Osteocyte (in vitro differentiated cells): ENCODE data around the gene CDH26. TPM values are rescaled to one million over a fixed set of nuclear protein-coding genes. Genes with fewer than 3 reads are reported as not detected.
"Not testable (repeated sequence)": the region's sequence is repeated elsewhere in the genome, so short reads cannot be mapped to it uniquely, and the experiment has no call there.

Experiments
- DNase-seq: peaks from one replicate; pipeline ENCODE4 v3.0.0; 2021; ENCODE audit warnings: mixed read lengths; ENCODE audit not compliant: unreplicated experiment; ENCODE audit errors: extremely low spot score
- H3K27ac Mint-ChIP-seq: one replicate; pipeline ENCODE4 v1.8.0; 2021; ENCODE audit warnings: mild to moderate bottlenecking, mixed read lengths; ENCODE audit not compliant: unreplicated experiment
- H3K27me3 Mint-ChIP-seq: one replicate; pipeline ENCODE4 v1.8.0; 2021; ENCODE audit warnings: mixed read lengths; ENCODE audit not compliant: unreplicated experiment
- H3K36me3 Mint-ChIP-seq: one replicate; pipeline ENCODE4 v1.8.0; 2021; ENCODE audit warnings: mixed read lengths; ENCODE audit not compliant: unreplicated experiment
- H3K4me1 Mint-ChIP-seq: one replicate; pipeline ENCODE4 v1.8.0; 2021; ENCODE audit warnings: mixed read lengths; ENCODE audit not compliant: unreplicated experiment
- H3K4me3 Mint-ChIP-seq: one replicate; pipeline ENCODE4 v1.8.0; 2021; ENCODE audit warnings: mild to moderate bottlenecking, moderate library complexity, mixed read lengths; ENCODE audit not compliant: unreplicated experiment
- H3K9me3 Mint-ChIP-seq: one replicate; pipeline ENCODE4 v1.8.0; 2021; ENCODE audit warnings: mixed read lengths; ENCODE audit not compliant: unreplicated experiment
- total RNA-seq: library from RNA; stranded (reverse); gene quantifications from 2 replicates; pipeline ENCODE4 v1.2.1, GENCODE V29; 2021
- TF ChIP-seq, protein P1 (sequence below): fragments of 200-600 bp; sonication (generic); IDR thresholded peaks from 2 replicates; pipeline ENCODE4 v1.5.0; 2021; ENCODE audit warnings: antibody characterized with exemption, mild to moderate bottlenecking, moderate library complexity

Gene CDH26
- total RNA-seq, 1 donor from 2014 or later, result 0.46 TPM

DNA sequence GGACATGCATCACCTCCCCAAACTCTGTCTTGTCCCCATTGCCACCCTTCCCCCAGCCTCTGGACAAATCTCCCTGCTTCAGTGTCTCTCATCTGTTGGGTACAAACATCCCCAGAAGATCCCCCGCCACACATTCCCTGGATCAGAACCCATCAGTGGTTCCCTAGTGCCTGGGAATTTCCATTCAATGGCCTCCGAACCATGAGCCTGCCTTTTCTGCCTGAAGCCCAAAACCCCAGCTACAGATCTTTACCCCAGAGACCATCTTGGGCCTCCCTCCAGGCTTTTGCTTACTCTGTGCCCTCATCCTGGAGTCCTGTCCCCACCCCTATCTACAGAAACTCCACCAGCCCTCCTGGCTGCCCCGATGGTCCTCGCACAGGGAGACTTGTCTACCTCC lies 78.1 kb downstream of the CDH26 start:
- peak; percentile 66 for DNase-seq
- Mint-ChIP-seq H3K4me3 (no peak overlapping the region), H3K27me3 (no peaks in the 10 kb centered on the region), H3K27ac (no peak overlapping the region), H3K4me1 (peaks cover 4% of the 10 kb centered on the region), H3K36me3 (no peaks in the 10 kb centered on the region), H3K9me3 (no peaks in the 10 kb centered on the region)
- TF ChIP-seq, protein P1, sequence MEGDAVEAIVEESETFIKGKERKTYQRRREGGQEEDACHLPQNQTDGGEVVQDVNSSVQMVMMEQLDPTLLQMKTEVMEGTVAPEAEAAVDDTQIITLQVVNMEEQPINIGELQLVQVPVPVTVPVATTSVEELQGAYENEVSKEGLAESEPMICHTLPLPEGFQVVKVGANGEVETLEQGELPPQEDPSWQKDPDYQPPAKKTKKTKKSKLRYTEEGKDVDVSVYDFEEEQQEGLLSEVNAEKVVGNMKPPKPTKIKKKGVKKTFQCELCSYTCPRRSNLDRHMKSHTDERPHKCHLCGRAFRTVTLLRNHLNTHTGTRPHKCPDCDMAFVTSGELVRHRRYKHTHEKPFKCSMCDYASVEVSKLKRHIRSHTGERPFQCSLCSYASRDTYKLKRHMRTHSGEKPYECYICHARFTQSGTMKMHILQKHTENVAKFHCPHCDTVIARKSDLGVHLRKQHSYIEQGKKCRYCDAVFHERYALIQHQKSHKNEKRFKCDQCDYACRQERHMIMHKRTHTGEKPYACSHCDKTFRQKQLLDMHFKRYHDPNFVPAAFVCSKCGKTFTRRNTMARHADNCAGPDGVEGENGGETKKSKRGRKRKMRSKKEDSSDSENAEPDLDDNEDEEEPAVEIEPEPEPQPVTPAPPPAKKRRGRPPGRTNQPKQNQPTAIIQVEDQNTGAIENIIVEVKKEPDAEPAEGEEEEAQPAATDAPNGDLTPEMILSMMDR, result no peak

DNA sequence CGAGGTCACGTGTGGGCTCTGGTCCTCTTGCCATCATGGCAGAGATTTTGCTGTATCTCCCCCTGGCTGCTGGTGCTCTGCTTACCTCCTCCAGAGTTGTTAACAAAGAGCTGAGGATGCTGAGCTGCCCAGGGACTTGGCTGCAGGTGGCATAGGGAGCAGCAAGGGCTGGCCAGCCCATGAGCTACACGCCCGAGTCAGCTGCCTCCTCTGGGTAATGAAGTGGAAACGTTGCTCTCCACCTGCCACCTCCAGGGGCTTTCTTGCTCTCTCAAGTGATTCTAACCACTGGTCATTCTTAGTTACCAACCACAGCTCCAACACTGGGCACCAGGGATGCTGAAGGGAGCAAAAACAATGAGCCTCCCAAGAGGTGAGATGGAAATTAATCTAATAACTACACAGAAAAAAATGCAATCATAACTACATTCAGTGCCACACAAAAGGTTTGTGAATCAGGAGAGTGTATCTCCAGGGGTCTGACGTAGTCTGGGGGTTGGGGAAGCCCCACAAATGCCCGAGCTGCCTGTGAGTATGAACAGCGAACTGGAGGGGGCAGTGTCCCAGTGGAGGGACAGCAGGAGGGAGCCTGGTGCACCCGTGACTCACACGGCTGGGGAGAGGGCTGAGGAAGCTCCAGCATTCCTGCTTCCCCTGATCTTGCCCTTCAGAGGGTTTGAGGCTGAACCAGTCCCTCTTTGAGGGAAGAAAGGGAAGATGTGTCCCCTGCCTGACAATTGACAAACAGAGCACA lies 78.7 kb downstream of the CDH26 start:
- no peak overlapping the region for H3K4me3 Mint-ChIP-seq
- H3K36me3 Mint-ChIP-seq, result no peaks in the 10 kb centered on the region
- H3K27ac Mint-ChIP-seq, result no peak overlapping the region
- H3K27me3 Mint-ChIP-seq, result no peaks in the 10 kb centered on the region
- H3K4me1 Mint-ChIP-seq, result peaks cover 9% of the 10 kb centered on the region
- TF ChIP-seq, protein P1, result peak; percentile 33
- peak; percentile 72 for DNase-seq
- H3K9me3 Mint-ChIP-seq, result no peaks in the 10 kb centered on the region

DNA sequence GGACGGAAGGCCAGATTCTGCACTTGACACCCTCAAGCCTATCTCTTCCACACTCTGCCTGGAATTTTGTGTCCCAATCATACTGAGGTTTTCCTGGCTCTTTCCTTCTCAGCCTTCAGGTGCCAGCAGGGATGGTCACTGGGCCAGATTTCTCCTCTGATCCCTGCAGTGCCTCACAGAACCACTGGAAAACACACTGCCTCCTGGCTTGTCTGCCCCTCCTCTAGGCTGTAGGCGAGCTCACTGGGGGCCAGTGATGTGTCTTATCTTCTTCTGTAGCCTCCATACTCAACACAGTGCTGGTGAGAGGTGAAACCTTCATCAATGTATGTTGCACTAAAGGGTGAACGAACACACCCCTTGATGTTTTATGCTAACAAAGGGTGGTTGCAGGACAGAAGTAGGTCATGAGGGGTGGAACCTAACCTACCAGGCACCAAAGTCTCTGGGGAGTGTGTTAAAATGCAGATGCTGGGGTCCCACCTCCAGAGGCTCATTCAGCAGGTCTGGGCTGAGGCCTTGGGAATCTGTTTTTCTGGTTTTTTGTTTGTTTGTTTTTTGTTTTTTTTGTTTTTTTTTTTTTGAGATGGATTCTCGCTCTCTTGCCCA lies 80.3 kb downstream of the CDH26 start:
- no peak overlapping the region for H3K27ac Mint-ChIP-seq
- peaks cover 12% of the 10 kb centered on the region for H3K4me1 Mint-ChIP-seq
- TF ChIP-seq, protein P1, result no peak
- no peaks in the 10 kb centered on the region for H3K27me3 Mint-ChIP-seq
- H3K4me3 Mint-ChIP-seq, result no peak overlapping the region
- H3K36me3 Mint-ChIP-seq, result no peaks in the 10 kb centered on the region
- peaks cover under 1% of the 10 kb centered on the region for H3K9me3 Mint-ChIP-seq
- peak; percentile 44 for DNase-seq

DNA sequence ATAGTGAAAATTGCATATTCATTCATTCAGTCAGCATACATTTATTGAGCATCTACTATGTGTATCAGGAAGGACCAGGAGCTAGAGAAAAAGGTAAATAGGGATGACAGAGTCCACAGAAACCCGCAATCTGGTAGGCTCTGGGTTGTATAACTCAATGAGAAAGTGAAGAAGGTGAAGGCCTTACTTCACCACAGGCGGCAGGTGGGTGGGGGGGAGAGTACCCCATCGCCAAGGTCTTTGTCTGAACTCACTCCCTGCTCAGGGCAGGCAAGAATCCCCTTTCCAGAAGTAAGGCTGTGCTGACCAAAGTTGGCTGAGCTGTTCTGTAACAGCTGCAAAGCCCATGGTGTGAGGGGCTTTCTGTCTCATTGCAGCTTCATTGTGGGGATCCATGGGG lies 81.3 kb downstream of the CDH26 start:
- Mint-ChIP-seq H3K27me3 (no peaks in the 10 kb centered on the region), H3K4me1 (peaks cover 12% of the 10 kb centered on the region), H3K27ac (no peak overlapping the region), H3K4me3 (no peak overlapping the region), H3K36me3 (no peaks in the 10 kb centered on the region), H3K9me3 (peaks cover 9% of the 10 kb centered on the region)
- DNase-seq, result peak; percentile 46
- TF ChIP-seq, protein P1, result no peak

DNA sequence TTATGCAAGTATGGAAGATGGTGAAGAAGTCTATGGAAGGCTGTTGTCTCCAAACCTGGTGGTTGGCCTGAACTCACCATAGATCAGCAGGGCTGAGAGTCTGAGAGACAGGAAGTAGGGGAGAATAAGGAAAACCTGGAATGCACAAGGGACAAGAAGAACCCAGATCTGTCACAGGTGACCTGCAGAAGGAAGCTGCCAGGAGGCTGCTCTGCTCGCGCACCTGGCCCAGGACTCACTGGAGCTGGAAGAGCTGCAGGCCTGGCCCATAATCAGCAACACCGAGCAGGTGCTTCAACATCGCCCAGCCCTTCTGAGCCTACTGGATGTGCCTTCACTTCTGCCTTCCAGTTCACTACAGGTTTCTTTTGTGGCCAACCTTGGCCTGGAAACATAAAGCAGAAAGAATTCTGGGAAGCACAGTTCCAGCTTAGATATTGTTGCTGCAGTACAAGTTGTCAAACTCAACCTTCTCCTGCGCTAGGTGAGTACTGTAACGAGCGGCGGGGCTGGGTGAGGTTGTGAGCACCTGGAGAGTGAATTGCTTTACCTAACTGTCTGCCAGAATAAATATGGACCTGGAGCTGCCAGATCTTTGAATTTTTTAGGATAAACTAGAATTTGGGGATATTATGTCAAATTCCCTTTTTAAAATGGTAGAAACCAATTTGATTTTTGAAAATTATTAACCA lies 82.4 kb downstream of the CDH26 start:
- H3K9me3 Mint-ChIP-seq, result peaks cover 9% of the 10 kb centered on the region
- TF ChIP-seq, protein P1, result no peak
- H3K4me3 Mint-ChIP-seq, result no peak overlapping the region
- no peaks in the 10 kb centered on the region for H3K27me3 Mint-ChIP-seq
- H3K27ac Mint-ChIP-seq, result no peak overlapping the region
- H3K4me1 Mint-ChIP-seq, result peaks cover 12% of the 10 kb centered on the region
- peak; percentile 68 for DNase-seq
- no peaks in the 10 kb centered on the region for H3K36me3 Mint-ChIP-seq

DNA sequence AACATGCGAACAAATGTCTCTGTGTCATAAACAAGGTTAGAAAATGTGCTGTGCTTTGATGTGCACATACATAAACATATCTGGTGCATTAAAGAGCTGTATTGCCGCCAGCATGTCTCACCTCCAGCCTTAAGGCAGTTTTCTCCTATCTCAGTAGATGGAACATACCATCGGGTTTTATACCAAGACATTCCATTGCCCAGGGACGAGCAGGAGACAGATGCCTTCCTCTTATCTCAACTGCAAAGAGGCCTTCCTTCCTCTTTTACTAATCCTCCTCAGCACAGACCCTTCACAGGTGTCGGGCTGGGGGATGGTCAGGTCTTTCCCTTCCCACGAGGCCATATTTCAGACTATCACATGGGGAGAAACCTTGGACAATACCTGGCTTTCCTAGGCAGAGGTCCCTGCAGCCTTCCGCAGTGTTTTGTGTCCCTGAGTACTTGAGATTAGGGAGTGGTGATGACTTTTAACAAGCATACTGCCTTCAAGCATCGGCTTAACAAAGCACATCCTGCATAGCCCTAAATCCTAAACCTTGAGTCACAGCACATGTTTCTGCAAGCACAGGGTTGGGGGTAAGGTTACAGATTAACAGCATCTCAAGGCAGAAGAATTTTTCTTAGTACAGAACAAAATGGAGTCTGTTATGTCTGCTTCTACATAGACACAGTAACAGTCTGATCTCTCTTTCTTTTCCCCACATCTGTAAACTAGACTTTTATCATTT lies 83.4 kb downstream of the CDH26 start:
- H3K4me3 Mint-ChIP-seq, H3K9me3 Mint-ChIP-seq, H3K27ac Mint-ChIP-seq, H3K27me3 Mint-ChIP-seq, H3K36me3 Mint-ChIP-seq: not testable (repeated sequence)
- H3K4me1 Mint-ChIP-seq, result peaks cover 16% of the 10 kb centered on the region
- DNase-seq, result peak; percentile 42
